Stimulated activated CD4-positive, alpha-beta T cell treated with anti-CD3 and anti-CD28 coated beads, Interleukin-12 subunit alpha, Interleukin-12 subunit beta, amount 100 ng/mL, for 48 hours (primary cell): ENCODE results near the gene TP63.
"Not testable (repeated sequence)": the region's sequence is repeated elsewhere in the genome, so short reads cannot be mapped to it uniquely, and the experiment has no call there.

Source experiments
- DNase-seq, 3 donors: peaks; one replicate each; pipeline ENCODE4 v3.0.0-alpha.2; 2020; ENCODE audit warnings: low read depth in 2 of 3, low spot score in 1 of 3

Gene TP63

DNA sequence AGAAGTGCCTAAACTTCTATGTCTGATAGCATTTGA, at the start of gene TP63:
Gene TP63, plus strand, starts transcription at position 17 of the 36 bp plus-strand sequence. CDS start 127 bp downstream, outside the sequence.
- no peak for DNase-seq

DNA sequence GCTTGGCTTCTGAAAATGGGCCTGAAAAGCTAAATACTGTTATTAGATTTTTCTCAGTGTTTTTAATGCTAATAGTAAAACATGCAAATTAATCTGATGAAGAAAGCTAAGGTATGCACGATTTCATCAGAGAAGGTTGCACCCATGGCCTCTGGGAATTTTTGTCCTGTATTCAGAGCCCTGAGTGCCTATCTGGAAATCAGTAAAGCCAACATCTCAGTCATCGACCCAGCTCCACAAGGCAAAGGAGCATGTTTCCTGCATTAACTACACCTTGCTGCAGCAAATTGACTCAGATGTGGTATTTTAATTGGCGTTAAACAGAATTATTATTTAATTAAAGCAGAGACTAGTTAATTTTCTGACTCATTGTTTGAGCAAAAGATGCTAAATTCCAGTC, 49.0 kb upstream of the TP63 start:
- DNase-seq = no peak

DNA sequence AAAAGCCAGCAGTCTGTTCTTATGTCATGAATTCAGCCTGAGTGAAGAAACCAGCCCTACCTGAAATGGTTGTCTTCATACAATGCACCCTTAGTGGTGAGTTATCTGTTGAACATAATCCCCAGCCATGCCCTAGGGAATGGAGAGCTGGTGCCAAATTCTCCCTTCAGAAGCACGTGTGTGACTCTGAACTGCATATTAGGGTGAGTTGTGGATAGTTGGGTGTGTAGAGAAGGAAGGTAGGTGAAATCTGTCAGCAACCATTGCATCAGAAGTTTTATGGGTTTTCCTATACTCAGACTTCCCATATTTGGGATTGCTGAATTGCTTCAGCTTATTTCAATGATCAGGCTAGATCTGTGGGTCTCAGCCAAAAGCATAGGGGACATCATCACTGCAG, 46.5 kb upstream of the TP63 start:
- no peak for DNase-seq

DNA sequence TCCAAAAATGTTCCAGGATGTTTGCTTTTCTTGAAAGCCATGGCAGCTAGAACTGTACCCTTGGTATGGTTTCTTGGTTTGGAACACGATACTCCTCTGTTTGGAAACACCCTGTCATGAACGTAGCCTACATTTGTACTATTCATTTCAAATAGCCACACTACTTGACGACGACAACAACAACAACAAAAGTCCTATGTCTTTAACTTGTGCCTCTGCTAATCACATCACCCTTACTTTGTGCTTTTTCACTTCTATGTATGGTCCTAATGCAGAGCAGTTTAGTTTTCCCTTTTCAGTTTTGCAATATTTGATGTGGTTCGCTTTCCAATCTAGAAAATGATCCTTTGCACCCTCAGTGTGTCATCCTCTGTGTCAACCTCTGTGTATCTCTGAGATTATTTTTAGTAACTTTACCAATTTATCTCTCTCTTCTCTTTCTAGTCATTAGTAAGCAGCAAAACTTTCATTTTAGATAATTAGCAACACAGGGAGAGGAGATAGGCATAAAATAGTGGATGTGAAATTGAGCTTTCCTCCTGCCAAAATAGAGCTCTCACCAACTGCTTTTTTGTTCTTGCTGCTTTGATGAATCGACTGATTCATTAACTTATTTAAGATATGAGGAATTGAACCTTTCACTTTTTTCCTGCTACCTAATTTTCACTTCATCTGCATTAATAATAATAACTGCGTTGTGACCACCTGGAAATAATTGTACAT, 44.1 kb upstream of the TP63 start:
- DNase-seq = no peak

DNA sequence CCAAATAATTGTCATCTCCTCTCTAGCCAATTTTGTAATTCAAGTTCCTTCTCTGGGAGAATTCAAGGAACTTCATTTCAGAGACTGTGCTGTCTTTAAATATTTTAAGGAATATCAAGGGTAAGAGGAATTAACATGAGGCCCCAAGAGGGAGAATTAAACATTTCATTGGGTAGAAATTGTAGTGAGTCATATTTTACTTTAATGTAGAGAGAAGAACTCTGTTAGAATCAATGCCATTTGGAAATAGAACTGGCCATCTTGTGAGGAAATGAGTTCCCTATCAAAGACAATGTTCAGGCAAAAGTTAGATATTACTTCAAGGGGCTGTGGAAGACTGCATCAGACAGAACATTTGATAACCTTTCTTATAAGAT, 43.5 kb upstream of the TP63 start:
- DNase-seq = no peak

DNA sequence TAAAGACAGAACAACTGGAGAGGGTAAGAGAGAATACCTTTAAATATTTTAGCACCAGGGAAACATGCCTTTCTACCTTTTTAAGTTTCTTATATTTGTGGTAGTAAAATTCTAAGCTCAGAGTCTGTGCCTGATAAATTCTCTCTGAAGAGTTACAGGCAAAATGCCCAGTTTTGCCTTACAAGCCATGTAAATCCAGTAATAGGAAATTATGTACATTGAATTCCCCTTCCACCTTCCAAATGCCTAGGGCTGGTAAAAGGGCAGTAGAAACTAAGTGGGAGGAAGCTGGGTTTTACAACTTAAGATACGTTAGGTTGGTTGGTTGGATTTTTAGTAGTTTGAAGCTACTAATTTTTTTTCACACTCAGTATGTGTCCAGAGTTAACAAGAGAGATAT, 43.1 kb upstream of the TP63 start:
- DNase-seq = no peak

DNA sequence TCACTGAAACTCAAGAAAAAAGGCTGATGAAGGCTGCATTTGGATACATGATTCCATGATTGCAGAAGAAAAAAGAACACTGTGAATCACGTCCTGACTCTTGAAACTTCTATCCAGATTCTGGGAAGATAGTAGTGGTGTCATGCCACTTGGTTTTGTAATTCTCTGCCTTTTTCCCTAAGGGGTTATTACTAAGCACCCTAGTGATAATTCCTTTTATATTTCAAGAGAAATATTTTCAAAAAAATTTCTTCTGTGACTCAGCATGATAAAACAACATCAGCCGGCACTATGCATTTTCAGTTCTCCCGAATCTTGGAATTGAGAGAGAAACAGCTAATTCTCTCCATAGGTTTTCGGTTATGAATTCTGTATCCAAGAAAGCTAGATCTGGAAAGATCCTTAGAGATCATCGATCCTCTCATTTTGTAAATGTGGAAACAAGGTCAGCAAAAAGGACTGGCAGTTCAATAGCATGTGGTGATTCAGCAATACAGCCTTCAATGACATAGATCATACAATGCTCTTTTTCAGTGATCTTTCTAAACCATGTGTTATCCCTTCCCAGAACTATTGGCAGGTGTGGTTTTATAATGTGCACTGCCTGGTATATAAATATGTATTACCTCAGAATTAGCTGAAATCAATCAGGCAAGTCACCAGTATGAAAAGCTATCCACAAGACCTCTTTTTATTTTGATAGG, 42.6 kb upstream of the TP63 start:
- DNase-seq = no peak

DNA sequence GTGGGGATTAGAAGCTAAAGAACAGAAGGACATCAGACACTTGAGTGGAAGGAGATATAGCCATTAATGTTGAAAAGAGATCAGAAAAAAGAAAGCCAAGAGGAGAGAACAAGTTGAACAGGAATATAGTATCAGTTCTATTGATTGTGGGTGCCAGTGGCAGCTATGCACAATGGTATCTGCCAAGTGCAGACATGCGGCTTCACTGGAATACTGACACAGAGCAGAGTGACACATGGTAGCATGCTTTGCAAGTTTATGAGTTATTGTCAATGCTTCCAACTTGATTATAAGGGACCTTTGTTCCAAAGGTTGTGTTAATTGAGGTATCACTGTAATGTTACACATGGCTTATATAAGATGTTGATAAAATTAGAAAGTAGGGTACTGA, 42.0 kb upstream of the TP63 start:
- no peak for DNase-seq

DNA sequence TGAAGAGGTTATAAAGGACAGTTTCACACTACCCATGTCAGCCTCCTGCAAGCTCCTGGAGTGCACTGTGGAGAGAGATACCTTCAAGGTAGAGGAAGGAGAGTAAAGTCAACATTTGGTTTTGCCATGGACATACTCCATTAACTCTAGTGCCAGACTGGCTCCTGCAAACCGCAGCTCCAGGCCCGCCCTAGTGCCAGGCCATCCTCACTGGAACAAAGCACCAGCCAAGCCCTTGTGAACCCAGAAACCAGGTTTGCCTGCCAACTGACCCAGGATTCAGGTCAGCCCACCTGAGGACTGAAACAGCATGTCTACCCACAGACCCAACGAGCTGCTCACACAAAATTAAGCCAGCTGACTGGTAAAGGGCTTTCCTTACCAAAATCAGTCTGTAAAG, 41.0 kb upstream of the TP63 start:
- DNase-seq = no peak

DNA sequence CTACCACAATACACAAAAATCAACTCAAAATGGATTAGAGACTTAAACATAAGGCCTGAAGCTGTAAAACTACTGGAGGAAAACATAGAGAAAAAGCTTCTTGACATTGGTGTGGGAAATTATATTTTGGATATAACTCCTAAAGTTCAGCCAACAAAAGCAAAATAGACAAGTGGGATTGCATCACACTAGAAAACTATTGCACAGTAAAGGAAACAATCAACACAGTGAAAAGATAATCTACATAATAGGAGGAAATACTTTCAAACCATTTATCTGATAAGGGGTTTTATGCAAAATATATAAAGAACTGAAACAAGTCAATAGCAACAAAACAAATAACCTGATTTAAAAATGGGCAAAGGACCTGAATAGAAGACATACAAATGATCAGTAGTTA, 37.6 kb upstream of the TP63 start:
- DNase-seq = no peak

DNA sequence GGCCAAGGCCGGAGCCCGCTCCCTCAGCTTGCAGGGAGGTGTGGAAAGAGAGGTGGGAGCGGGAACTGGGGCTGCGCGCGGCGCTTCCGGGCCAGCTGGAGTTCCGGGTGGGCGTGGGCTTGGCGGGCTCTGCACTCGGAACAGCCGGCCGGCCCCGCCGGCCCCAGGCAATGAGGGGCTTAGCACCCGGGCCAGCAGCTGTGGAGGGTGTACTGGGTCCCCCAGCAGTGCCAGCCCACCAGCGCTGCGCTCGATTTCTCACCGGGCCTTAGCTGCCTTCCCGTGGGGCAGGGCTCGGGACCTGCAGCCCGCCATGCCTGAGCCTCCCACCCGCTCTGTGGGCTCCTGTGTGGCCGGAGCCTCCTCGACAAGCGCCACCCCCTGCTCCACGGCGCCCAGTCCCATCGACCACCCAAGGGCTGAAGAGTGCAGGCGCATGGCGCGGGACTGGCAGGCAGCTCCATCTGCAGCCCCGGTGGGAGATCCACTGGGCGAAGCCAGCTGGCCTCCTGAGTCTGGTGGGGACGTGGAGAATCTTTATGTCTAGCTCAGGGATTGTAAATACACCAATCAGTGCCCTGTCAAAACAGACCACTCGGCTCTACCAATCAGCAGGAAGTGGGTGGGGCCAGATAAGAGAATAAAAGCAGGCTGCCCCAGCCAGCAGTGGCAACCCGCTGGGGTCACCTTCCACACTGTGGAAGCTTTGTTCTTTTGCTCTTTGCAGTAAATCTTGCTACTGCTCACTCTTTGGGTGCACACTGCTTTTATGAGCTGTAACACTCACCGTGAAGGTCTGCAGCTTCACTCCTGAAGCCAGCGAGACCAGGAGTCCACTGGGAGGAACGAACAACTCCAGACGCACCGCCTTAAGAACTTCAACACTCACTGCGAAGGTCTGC, 34.9 kb upstream of the TP63 start:
- not testable (repeated sequence) for DNase-seq

DNA sequence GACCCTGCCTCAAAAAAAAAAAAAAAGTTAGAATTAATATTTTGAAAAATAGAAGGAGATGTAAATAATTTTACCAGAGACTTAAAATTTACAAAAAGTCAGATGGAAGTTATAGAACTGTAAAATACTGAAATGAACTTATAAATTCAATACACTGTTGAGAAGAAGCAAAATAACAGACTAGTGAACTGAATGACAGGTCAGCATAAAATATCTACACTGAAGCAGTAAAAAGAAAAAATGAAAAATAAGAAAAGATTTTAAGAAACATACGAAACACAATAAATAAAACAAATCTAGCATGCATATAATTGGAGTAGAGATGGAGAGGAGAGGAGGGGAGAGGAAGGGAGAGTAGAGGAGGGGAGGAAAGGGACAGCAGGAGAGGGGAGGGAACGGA, 33.3 kb upstream of the TP63 start:
- DNase-seq = no peak

DNA sequence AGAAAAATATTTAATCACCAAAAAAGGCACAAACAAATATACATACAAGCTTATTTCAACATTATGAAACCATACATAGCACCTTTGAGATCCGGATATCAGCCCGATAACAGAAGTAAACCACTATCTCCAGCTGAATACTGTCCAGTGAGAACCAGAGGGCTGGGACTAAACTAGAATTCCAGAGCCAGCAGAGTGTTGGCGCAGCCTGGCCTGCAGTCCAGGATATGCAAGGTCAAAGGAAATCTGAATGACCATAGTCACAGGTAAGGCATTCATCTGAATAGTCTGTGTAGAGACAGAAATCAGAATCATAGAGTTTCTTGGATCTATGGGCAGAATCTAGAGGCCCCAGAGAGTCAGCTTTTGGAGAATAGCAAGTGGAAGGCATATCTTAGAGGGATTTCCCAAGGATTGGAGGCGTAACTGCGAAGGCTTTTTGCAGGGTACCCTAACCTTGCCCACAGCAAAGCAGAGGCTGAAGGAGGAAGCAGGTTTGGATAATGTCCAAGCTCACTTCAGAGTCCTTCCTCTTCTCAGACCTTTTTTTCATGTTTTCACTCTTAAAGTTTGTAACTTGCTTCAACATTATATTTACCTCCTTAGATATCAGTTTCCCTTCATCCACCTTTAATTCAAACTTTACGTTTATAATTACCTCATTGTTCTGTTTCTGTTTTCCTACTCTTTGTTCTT, 32.5 kb upstream of the TP63 start:
- DNase-seq = no peak

DNA sequence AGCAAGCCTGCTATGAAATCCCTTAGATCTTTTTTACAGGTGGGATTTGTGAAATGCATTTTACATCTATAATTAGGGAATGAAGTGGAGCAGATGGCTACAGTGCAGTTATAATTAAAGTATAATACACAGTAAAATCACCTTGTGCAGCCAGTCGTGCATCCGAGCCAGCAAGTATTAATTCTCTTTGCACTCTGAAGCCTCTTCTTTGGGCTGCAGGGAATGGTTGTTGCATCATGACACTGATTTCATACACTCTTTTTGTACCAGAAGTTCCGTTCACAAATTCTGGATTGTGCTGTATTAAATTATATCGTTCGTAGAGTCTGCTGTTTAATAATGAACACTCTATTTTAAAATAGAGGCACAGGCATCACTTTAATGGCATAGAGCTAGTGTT, 28.7 kb upstream of the TP63 start:
- no peak for DNase-seq

DNA sequence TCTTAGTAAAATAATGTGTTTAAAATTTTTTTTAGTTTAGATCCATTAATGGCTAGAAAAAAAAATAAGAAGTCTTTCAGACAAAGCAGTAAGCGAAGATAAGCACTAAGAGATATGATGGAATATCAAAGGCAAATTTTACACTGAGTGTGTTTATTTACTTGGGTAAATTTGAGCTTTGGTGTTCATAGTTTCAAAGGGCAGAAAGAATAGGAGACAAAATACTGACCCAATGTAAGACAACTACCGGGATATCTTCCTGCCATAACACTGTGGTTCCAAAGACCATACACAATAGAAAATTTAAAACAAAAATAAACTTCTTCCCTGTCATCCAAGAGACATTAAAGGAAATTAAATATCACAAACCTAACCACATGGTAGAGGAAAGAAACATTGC, 25.5 kb upstream of the TP63 start:
- DNase-seq = no peak

DNA sequence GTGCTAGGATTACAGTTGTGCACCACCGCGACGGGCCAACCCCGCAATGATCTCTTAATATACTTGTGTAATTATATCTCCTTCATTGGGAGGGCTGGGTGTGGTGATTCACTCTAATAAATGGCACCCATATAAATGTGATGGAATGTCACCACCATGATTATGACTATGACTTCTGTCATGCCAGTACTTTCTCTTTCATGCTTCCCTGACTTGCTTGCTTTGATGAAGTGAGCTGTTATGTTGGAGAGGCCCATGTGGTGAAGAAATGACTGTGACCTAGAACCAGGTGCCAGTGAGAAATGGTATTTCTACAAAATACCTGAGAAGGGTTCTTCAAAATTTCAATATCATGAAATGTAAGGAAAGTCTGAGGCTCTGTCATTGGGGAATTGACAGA, 24.4 kb upstream of the TP63 start:
- DNase-seq = no peak

DNA sequence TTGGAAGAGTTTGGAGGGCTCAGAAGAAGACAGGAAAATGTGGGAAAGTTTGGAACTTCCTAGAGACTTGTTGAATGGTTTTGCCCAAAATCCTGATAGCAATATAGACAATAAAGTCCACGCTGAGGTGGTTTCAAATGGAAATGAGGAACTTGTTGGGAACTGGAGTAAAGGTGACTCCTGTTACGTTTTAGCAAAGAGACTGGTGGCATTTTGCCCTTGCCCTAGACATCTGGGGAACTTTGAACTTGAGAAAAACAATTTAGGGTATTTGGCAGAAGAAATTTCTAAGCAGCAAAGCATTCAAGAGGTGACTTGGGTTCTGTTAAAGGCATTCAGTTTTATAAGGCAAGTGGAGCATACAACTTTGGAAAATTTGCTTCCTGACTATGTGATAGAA, 18.5 kb upstream of the TP63 start:
- DNase-seq = not testable (repeated sequence)

DNA sequence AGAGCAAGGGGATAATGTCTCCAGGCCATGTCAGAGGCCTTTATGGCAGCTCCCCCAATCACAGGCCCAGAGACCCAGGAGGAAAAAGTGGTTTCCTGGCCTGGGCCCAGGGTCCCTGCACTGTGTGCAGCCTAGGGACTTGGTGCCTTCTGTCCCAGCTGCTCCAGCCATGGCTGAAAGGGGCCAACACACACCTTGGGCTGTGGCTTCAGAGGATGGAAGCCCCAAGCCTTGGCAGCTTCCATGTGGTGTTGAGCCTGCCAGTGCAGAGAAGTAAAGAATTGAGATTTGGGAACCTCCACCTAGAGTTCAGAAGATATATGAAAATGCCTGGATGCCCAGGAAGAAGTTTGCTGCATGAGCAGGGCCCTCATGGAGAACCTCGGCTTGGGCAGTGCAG, 18.1 kb upstream of the TP63 start:
- DNase-seq = no peak

DNA sequence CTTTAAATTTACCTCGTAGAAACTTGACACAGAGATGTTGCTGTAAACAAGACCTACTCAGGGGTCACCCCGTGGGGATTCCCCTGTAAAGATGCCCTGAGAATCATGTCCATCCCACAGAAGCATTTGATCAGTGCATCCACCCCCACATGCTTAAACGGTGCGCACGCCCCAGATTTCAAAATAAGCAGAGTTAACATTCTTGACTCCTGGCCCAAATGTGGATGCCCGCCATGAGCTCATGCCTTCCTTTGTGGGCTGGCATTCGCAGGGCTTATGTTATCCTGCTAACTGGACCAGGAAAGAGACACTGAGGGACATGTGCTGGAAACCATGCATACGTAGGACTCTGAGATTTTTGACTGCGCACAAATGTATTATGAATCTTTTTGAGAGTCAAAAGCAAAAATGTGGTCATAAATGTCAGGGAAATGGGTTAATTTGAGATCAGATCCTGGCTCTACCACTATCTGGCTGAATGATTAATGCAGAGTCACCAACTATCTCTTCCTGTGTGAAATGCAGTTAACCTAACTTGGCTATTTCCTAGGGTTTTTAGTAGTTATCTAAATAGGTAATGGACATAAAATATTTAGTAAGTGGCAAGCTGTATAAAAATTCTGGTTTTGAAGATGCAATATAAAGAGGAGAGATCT, 9.1 kb upstream of the TP63 start:
- no peak for DNase-seq

DNA sequence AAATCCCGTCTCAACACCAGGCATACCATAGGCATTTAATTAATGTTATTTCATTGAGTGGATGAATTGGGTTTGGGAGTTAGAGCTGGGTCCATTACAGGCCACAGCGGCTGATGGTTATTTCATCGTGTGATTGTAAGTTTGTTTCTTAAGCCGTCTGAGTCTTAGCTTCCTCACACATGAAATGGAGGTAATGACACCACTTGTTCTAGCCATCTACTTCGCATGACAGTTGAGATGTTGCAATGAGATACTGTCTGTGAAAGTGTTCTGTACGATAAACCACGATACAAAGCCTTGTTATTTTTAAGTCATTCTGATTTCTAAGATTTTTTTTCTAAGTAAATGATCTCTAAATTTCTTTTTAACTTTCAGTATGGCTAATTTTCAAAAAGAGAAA, 8.6 kb upstream of the TP63 start:
- no peak for DNase-seq

DNA sequence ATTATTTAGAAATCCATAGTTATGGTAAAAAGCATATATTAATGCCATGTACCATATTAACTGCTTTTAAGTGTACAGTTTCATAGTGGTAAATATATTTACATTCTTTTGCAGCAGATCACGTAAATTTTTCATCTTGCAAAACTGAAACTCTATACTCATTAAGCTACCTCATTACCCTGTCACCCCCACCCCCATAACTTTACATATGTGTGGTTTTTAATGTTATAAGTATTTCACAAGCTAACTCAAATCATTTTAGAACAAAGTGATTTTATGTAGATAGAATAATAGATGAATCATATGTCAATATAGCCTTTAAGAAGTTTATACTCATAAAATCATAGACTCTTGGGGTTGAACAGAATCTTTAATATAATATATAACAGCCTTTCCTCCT, 7.1 kb upstream of the TP63 start:
- no peak for DNase-seq

DNA sequence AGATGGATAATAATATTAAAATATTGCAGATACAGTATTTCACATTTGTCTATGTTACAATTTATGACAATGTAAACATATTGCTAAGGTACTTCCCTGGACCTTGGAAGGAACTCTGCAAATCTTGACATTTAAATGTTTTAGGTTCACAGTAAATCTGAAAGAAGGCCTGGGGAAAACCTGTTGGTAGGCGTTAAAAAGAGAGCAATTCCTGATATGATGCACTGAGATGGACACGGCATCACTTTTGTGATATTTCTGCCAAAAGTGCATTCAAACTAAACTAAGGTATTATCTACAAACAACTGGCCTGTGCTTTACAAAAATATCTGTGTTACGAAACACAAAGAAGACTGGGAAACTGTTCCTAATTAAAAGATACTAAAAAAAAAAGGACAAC, 6.1 kb upstream of the TP63 start:
- no peak for DNase-seq
